Gastrocnemius medialis (tissue), 4 donors: Measurements from ENCODE around the gene NMRK1. TPM values are rescaled to one million over a fixed set of nuclear protein-coding genes. Genes with fewer than 3 reads are reported as not detected.

Source experiments
- ATAC-seq, 2 donors: fragments of 150-250 bp; one replicate each; pipeline ENCODE4 v1.9.1; 2016
- DNase-seq, 2 donors: peaks; one replicate each; pipeline ENCODE4 v3.0.0-alpha.2; 2019
- H3K27ac ChIP-seq, 4 donors: fragments of 200-600 bp; sonication (generic); 1 replicate in 1 of 4; 2 replicates in 3 of 4; pipeline ENCODE4 v1.5.1; 2016 to 2018; ENCODE audit warnings: mild to moderate bottlenecking in 2 of 4, moderate library complexity in 1 of 4
- H3K27me3 ChIP-seq, 3 donors: fragments of 200-600 bp; sonication (generic) in 2 of 3; 1 replicate in 1 of 3; 2 replicates in 2 of 3; pipeline versions ENCODE4 v1.5.1 to v1.6.0; 2016 to 2019; ENCODE audit warnings: mild to moderate bottlenecking in 1 of 3, moderate library complexity in 1 of 3
- H3K36me3 ChIP-seq, 2 donors: fragments of 200-600 bp; sonication (generic) in 1 of 2; one replicate each; pipeline ENCODE4 v1.5.1; 2017 to 2018
- H3K4me1 ChIP-seq, 2 donors: fragments of 200-600 bp; sonication (generic) in 1 of 2; one replicate each; pipeline ENCODE4 v1.5.1; 2016 to 2017; ENCODE audit warnings: mild to moderate bottlenecking in 2 of 2
- H3K4me3 ChIP-seq, 4 donors: fragments of 200-600 bp; sonication (generic) in 3 of 4; 1 replicate in 1 of 4; 2 replicates in 3 of 4; pipeline ENCODE4 v1.5.1; 2016 to 2019; ENCODE audit warnings: mild to moderate bottlenecking in 2 of 4
- H3K9me3 ChIP-seq, 3 donors: fragments of 200-600 bp; sonication (generic) in 2 of 3; 1 replicate in 1 of 3; 2 replicates in 2 of 3; pipeline ENCODE4 v1.5.1; 2016 to 2019
- POLR2A ChIP-seq, 2 donors: fragments of 450-650 bp; IDR thresholded peaks; one replicate each; pipeline ENCODE4 v1.6.1; 2017; ENCODE audit warnings: antibody characterized with exemption in 2 of 2, mild to moderate bottlenecking in 2 of 2, moderate library complexity in 2 of 2
- in situ Hi-C, 4 donors: fragments of 200-750 bp; cut with MboI; loops; one replicate each; pipeline versions ENCODE4 v1.15.0 to v1.8.0; 2017; ENCODE audit warnings: low sequenced_read_pairs in 4 of 4
- intact Hi-C: fragments of 100-400 bp; cut with DNase I; formaldehyde crosslinking; loops from one replicate; pipeline ENCODE4 v1.15.1; 2023; ENCODE audit warnings: low total_unique reads
- total RNA-seq, 4 donors: library from RNA; depleted of rRNA; stranded (reverse); fragments of >200 nt; gene quantifications; one replicate each; pipeline versions ENCODE4 v1.1.0 to v1.2.3, GENCODE V29; 2016
- TF ChIP-seq, protein P1 (sequence below), 5 experiments: fragments of 450-650 bp in 3 of 5; fragments of 200-600 bp in 2 of 5; sonication (generic) in 2 of 5; IDR thresholded peaks in 4 of 5; conservative IDR thresholded peaks in 1 of 5; 1 replicate in 4 of 5; 2 replicates in 1 of 5; pipeline ENCODE4 v1.5.1; 2016 to 2019; ENCODE audit warnings: antibody characterized with exemption in 5 of 5, mild to moderate bottlenecking in 3 of 5, moderate library complexity in 3 of 5

NMRK1 gene
- total RNA-seq, 4 donors from 2014 or later = 10.5 to 20.6 (median 18.6) TPM

DNA sequence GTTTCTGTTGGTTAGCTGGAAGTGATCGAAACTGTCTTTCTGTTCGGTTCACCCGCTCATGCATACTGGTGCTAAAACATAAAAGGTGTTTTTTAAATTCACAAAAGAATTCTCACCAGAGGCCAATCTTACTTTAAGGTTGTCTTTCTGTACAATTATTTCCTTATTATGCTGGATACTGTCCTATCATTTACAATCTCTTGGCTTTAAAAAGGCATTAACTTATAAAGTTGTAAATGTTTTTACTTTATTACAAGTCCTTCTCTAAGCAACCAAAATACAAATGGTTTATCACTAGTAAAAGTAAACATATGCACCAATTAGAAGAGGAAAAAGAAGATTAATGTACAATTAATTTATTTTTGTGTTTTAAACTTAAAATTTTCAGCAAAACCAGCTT, 70.6 kb downstream of the NMRK1 start:
- Histone ChIP-seq H3K27me3 (no peaks in the 10 kb centered on the region), H3K36me3 (no peaks in the 10 kb centered on the region), H3K27ac (no peak overlapping the region), H3K9me3 (no peaks in the 10 kb centered on the region), H3K4me1 (no peaks in the 10 kb centered on the region), H3K4me3 (no peak overlapping the region)
- no peak for DNase-seq
- no peak for ATAC-seq
- TF ChIP-seq, protein P1, sequence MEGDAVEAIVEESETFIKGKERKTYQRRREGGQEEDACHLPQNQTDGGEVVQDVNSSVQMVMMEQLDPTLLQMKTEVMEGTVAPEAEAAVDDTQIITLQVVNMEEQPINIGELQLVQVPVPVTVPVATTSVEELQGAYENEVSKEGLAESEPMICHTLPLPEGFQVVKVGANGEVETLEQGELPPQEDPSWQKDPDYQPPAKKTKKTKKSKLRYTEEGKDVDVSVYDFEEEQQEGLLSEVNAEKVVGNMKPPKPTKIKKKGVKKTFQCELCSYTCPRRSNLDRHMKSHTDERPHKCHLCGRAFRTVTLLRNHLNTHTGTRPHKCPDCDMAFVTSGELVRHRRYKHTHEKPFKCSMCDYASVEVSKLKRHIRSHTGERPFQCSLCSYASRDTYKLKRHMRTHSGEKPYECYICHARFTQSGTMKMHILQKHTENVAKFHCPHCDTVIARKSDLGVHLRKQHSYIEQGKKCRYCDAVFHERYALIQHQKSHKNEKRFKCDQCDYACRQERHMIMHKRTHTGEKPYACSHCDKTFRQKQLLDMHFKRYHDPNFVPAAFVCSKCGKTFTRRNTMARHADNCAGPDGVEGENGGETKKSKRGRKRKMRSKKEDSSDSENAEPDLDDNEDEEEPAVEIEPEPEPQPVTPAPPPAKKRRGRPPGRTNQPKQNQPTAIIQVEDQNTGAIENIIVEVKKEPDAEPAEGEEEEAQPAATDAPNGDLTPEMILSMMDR (IDR thresholded peaks at IDR 0.05 in 4 of 5, conservative IDR thresholded peaks at IDR 0.05 in 1 of 5) = no peak
- no peak for TF ChIP-seq POLR2A (IDR thresholded peaks at IDR 0.05)
- intact Hi-C loops = no loop called here
- in situ Hi-C loops = no loop called here

DNA sequence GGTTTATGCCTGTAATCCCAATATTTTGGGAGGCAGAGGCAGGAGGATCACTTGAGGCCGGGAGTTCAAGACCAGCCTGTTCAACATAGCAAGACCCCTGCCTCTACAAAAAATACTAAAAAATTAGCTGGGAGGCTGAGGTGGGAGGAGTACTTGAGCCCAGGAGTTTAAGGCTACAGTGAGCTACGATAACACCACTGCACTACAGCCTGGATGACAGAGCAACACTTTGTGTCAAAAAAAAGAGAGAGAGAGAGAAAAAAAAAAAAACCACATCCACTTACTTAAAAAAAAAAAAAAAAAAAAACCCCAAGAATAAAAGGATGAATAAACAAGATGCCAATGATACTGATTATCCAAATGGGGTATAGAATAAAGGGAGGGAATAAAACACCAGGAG, 74.2 kb downstream of the NMRK1 start:
- ATAC-seq = no peak
- Histone ChIP-seq H3K36me3 (peaks cover 0 to 5% of the 10 kb centered on the region in 2 donors), H3K4me1 (no peaks in the 10 kb centered on the region), H3K27me3 (no peaks in the 10 kb centered on the region), H3K4me3 (no peak overlapping the region), H3K27ac (no peak overlapping the region), H3K9me3 (no peaks in the 10 kb centered on the region)
- no peak for DNase-seq
- in situ Hi-C loops = no loop called here
- TF ChIP-seq POLR2A (IDR thresholded peaks at IDR 0.05) = no peak
- TF ChIP-seq, protein P1 (IDR thresholded peaks at IDR 0.05 in 4 of 5, conservative IDR thresholded peaks at IDR 0.05 in 1 of 5) = no peak
- intact Hi-C loops = no loop called here

Other genes with a start within 250 kb of the NMRK1 start
- gene TRPM6, start 200.2 kb downstream of the NMRK1 start, total RNA-seq = under 1 TPM in 3 of 4 donors, not detected in 1; 0.07 to 0.22 (median 0.20) TPM
- gene C9orf40, start 135.2 kb downstream of the NMRK1 start, total RNA-seq = 1 to 10 TPM; 1.2 to 4.2 (median 2.6) TPM
- gene CARNMT1, start 59.9 kb downstream of the NMRK1 start, total RNA-seq = 10 to 100 TPM in 2 of 4 donors, 1 to 10 TPM in 2; 6.9 to 28.9 (median 14.6) TPM
- gene OSTF1, start 359 bp upstream of the NMRK1 start, total RNA-seq = 1 to 10 TPM; 5.2 to 9.8 (median 6.2) TPM